GM23338 (cell line): ENCODE data around the gene SYNE2. TPM values are rescaled to one million over a fixed set of nuclear protein-coding genes. Genes with fewer than 3 reads are reported as not detected.

Experiments used
- ATAC-seq: fragments of 200-7000 bp; cut with Tn5 transposase; 3 replicates; pipeline ENCODE4 v1.9.1; 2020
- DNase-seq: peaks from one replicate; pipeline ENCODE4 v3.0.0-alpha.2; 2015; ENCODE audit warnings: low spot score
- H2AFZ ChIP-seq: fragments of 200-600 bp; sonication (generic); 2 replicates; pipeline ENCODE4 v1.8.0; 2016; ENCODE audit warnings: antibody characterized with exemption, mild to moderate bottlenecking, moderate library complexity
- H3F3A ChIP-seq: fragments of 200-600 bp; sonication (generic); replicated peaks from 2 replicates; pipeline ENCODE4 v1.8.0; 2017; ENCODE audit warnings: antibody characterized with exemption, mixed run types, low read depth
- H3K27ac ChIP-seq: fragments of 200-600 bp; sonication (generic); 2 replicates; pipeline ENCODE4 v1.6.1; 2016; ENCODE audit warnings: low read depth
- H3K27me3 ChIP-seq: fragments of 200-600 bp; sonication (generic); 2 replicates; pipeline ENCODE4 v1.8.0; 2016; ENCODE audit warnings: mild to moderate bottlenecking, mixed run types, moderate library complexity; ENCODE audit not compliant: insufficient read depth
- H3K36me3 ChIP-seq: fragments of 200-600 bp; sonication (generic); 2 replicates; pipeline ENCODE4 v1.8.0; 2016; ENCODE audit warnings: mild to moderate bottlenecking; ENCODE audit not compliant: insufficient read depth
- H3K4me1 ChIP-seq: fragments of 200-600 bp; sonication (generic); 2 replicates; pipeline ENCODE4 v1.8.0; 2016; ENCODE audit warnings: mild to moderate bottlenecking, moderate library complexity; ENCODE audit not compliant: insufficient read depth
- H3K4me2 ChIP-seq: fragments of 200-600 bp; sonication (generic); 2 replicates; pipeline ENCODE4 v1.7.1; 2017; ENCODE audit warnings: mixed run types
- H3K4me3 ChIP-seq: fragments of 200-600 bp; sonication (generic); 2 replicates; pipeline ENCODE4 v1.6.1; 2016; ENCODE audit warnings: mixed run types
- H3K79me2 ChIP-seq: fragments of 200-600 bp; sonication (generic); replicated peaks from 2 replicates; pipeline ENCODE4 v1.8.0; 2017; ENCODE audit warnings: mild to moderate bottlenecking; ENCODE audit not compliant: insufficient read depth
- H3K9me2 ChIP-seq: fragments of 200-600 bp; sonication (generic); 2 replicates; pipeline ENCODE4 v1.8.0; 2017; ENCODE audit not compliant: insufficient read depth
- H4K20me1 ChIP-seq: fragments of 200-600 bp; sonication (generic); replicated peaks from 2 replicates; pipeline ENCODE4 v1.8.0; 2017; ENCODE audit warnings: mild to moderate bottlenecking; ENCODE audit not compliant: insufficient read depth
- H3K27ac Mint-ChIP-seq: 2 replicates; pipeline ENCODE4 v1.8.0; 2020; ENCODE audit warnings: inconsistent platforms, mild to moderate bottlenecking, moderate library complexity, mixed read lengths
- H3K27me3 Mint-ChIP-seq: 3 replicates; pipeline ENCODE4 v1.8.0; 2022; ENCODE audit warnings: low read depth, mild to moderate bottlenecking, moderate library complexity, mixed read lengths, inconsistent platforms; ENCODE audit not compliant: insufficient read depth, poor library complexity
- H3K36me3 Mint-ChIP-seq: 3 replicates; pipeline ENCODE4 v1.8.0; 2021; ENCODE audit warnings: low read depth, mild to moderate bottlenecking, inconsistent platforms, moderate library complexity, mixed read lengths
- H3K4me1 Mint-ChIP-seq: 3 replicates; pipeline ENCODE4 v1.8.0; 2020; ENCODE audit warnings: mild to moderate bottlenecking, inconsistent platforms, mixed read lengths
- H3K4me3 Mint-ChIP-seq: 3 replicates; pipeline ENCODE4 v1.8.0; 2021; ENCODE audit warnings: moderate library complexity, mild to moderate bottlenecking, inconsistent platforms, mixed read lengths
- H3K9me3 Mint-ChIP-seq: 3 replicates; pipeline ENCODE4 v1.8.0; 2020; ENCODE audit warnings: moderate library complexity, mild to moderate bottlenecking, inconsistent platforms, mixed read lengths
- CTCF ChIP-seq, 2 experiments: fragments of 200-600 bp in 1 of 2; sonication (generic) in 1 of 2; conservative IDR thresholded peaks; 2 replicates each; pipeline versions ENCODE4 v1.5.1 to v1.6.1; 2016 to 2017; ENCODE audit warnings: antibody characterized with exemption in 2 of 2, low read depth in 2 of 2, mild to moderate bottlenecking in 2 of 2, moderate library complexity in 1 of 2
- EZH2phosphoT487 ChIP-seq: fragments of 200-600 bp; sonication (generic); IDR thresholded peaks from one replicate; pipeline ENCODE4 v1.8.1; 2018; ENCODE audit warnings: antibody characterized with exemption; ENCODE audit not compliant: unreplicated experiment
- JUNB ChIP-seq: IDR thresholded peaks from one replicate; pipeline ENCODE4 v1.6.1; 2016; ENCODE audit warnings: antibody characterized with exemption; ENCODE audit not compliant: unreplicated experiment
- NANOG ChIP-seq: IDR thresholded peaks from 2 replicates; pipeline ENCODE4 v1.6.1; 2016; ENCODE audit warnings: antibody characterized with exemption, borderline replicate concordance
- POLR2AphosphoS5 ChIP-seq: IDR thresholded peaks from 2 replicates; pipeline ENCODE4 v1.6.1; 2016; ENCODE audit warnings: antibody characterized with exemption, low read depth
- REST ChIP-seq: IDR thresholded peaks from one replicate; pipeline ENCODE4 v1.6.1; 2018; ENCODE audit warnings: antibody characterized with exemption; ENCODE audit not compliant: unreplicated experiment
- ZNF114 ChIP-seq: fragments of 250-450 bp; sonication (Bioruptor Pico); IDR thresholded peaks from 2 replicates; pipeline ENCODE4 v1.5.0; 2020; ENCODE audit warnings: mild to moderate bottlenecking, moderate library complexity
- ZNF331 ChIP-seq: fragments of 250-450 bp; sonication (Bioruptor Pico); IDR thresholded peaks from 2 replicates; pipeline ENCODE4 v1.5.0; 2020; ENCODE audit warnings: low read depth, mild to moderate bottlenecking, moderate library complexity
- ZNF462 ChIP-seq: fragments of 250-450 bp; sonication (Bioruptor Pico); IDR thresholded peaks from 2 replicates; pipeline ENCODE4 v1.5.0; 2020; ENCODE audit warnings: mild to moderate bottlenecking, moderate library complexity
- polyA plus RNA-seq: library from polyadenylated mRNA; unstranded; fragments of >200 nt; fragmentation: Nextera tagmentation; extraction: Ambion mirVana; gene quantifications from 2 replicates; pipeline ENCODE4 v1.2.1, GENCODE V29; 2016
- total RNA-seq: library from RNA; depleted of rRNA; stranded (reverse); fragments of >200 nt; shearing (Covaris generic); gene quantifications from 2 replicates; pipeline ENCODE4 v1.2.3, GENCODE V29; 2014

Gene SYNE2
- total and polyA plus RNA-seq, 2 experiments from 2014 or later = 34.3 to 86.5 TPM

GRCh38 chr14:64098120-64098519, 245.3 kb downstream of the SYNE2 start:
- H3K9me3 Mint-ChIP-seq = no peaks in the 10 kb centered on the region; the same call in 2 of the 3 replicates

More at GRCh38 chr14:64098120-64098519, 245.3 kb downstream of the SYNE2 start:
- Histone ChIP-seq H3K27me3 (no peaks in the 10 kb centered on the region), H3F3A (no peaks in the 10 kb centered on the region), H3K4me1 (peaks cover 5% of the 10 kb centered on the region; the same call in 1 of the 2 replicates), H3K36me3 (no peaks in the 10 kb centered on the region), H4K20me1 (no peaks in the 10 kb centered on the region), H3K4me2 (no peak overlapping the region), H2AFZ (no peak overlapping the region), H3K79me2 (no peaks in the 10 kb centered on the region), H3K27ac (no peak overlapping the region), H3K9me2 (no peaks in the 10 kb centered on the region), H3K4me3 (no peak overlapping the region)
- Mint-ChIP-seq H3K4me1 (peaks cover 8% of the 10 kb centered on the region; the same call in 2 of the 3 replicates), H3K36me3 (peaks cover 16% of the 10 kb centered on the region), H3K27ac (no peak overlapping the region), H3K27me3 (peaks cover 4% of the 10 kb centered on the region), H3K4me3 (no peak overlapping the region)
- DNase-seq = no peak
- no peak for ATAC-seq
- no peak for TF ChIP-seq POLR2AphosphoS5
- no peak for TF ChIP-seq REST
- TF ChIP-seq JUNB = no peak
- no peak for TF ChIP-seq ZNF331 (CRISPR knock-in tag)
- TF ChIP-seq ZNF462 = no peak
- no peak for TF ChIP-seq CTCF (conservative IDR thresholded peaks at IDR 0.05; ENCODE audit: low read depth in 2 of 2)
- TF ChIP-seq ZNF114 = no peak
- no peak for TF ChIP-seq NANOG
- TF ChIP-seq EZH2phosphoT487 = no peak
